Glomerular visceral epithelial cell (primary cell): Measurements from ENCODE around the gene PCDHA1.
"Not testable (repeated sequence)": the region's sequence is repeated elsewhere in the genome, so short reads cannot be mapped to it uniquely, and the experiment has no call there.

Experiments used
- DNase-seq: peaks from one replicate; pipeline ENCODE4 v3.0.0-alpha.2; 2016; ENCODE audit errors: extremely low spot score

Gene PCDHA1

DNA sequence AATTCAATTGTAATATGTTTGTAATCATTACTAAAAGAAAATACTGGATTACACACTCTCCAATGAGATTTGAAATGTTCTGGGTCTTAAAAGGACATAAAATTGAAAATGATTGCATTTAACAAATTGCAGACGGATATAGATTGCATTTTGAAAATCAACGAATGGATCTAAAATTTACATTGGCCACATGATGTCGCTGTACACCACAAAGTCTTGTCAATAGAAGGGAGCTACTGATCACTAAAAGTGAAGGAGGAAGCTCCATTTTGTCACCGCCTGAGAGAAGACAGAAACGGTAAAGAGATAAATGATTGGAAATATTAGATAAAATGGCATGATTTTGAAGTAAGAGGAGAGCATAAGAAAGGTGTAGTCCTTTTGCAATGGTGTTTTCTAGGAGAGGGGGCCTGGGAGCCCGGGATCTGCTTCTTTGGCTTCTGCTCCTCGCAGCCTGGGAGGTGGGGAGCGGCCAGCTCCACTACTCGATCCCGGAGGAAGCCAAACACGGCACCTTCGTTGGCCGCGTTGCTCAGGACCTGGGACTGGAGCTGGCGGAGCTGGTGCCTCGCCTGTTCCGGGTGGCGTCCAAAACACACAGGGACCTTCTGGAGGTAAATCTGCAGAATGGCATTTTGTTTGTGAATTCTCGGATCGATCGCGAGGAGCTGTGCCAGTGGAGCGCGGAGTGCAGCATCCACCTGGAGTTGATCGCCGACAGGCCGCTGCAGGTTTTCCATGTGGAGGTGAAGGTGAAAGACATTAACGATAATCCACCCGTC lies at the start of gene PCDHA1:
TSS of gene PCDHA1 (plus strand) at position 236 of the 782 bp plus-strand sequence.
- DNase-seq: no peak

DNA sequence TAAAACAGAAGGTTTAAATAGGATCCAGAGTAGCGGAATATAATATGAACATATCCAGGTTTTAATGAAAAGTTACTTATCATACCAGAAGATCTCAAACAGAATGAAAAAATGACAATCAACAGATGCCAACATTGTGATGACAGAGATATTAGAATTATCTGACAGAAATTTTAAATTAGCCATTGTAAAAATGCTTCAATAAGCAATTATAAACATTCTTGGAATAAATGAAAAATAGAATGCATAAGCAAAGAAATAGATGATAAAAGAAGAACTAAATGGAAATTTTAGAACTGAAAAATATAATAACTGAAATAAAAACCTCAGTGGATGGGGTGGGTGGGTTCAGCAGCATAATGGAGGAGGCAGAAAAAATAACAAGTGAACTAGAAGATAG lies 48.5 kb upstream of the PCDHA1 start:
- no peak for DNase-seq

DNA sequence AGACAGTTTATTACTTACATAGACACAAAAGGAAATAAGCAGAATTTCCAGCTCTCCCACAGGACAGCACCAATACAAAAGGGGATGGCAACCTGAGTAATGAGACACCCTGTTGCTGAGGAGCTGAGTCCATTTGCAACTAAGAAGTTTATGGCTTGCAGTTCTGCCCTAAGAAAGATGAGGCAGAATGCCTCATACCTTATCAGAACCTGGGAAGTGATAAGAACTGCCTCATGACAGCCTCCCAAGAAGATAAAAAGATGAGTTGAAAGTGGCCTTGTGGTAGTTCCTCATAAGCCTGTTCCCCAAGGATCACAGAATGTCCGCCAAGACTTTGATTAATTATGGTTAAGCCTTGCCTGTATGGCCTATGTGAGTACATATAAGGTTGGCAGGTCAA lies 44.0 kb upstream of the PCDHA1 start:
- no peak for DNase-seq

DNA sequence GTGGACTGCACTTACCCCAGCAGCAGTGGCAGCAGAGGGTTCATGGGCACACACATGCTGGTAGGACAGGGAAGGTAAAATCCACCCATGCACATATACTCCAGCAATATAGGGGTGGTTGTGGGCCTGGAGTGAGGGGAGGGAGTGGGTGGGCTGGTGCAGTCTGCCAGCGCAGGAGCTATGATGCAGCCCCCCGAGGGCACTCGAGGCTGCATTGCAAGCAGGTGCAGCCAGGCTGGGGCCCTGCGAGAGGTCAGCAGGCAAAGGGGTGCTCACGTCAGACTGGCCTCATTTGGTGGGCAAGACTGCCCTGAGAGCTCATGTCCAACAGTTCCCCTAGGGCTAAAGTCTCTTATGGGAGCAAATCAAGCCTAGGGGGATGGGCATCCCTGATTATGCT lies 32.4 kb upstream of the PCDHA1 start:
- DNase-seq: no peak

DNA sequence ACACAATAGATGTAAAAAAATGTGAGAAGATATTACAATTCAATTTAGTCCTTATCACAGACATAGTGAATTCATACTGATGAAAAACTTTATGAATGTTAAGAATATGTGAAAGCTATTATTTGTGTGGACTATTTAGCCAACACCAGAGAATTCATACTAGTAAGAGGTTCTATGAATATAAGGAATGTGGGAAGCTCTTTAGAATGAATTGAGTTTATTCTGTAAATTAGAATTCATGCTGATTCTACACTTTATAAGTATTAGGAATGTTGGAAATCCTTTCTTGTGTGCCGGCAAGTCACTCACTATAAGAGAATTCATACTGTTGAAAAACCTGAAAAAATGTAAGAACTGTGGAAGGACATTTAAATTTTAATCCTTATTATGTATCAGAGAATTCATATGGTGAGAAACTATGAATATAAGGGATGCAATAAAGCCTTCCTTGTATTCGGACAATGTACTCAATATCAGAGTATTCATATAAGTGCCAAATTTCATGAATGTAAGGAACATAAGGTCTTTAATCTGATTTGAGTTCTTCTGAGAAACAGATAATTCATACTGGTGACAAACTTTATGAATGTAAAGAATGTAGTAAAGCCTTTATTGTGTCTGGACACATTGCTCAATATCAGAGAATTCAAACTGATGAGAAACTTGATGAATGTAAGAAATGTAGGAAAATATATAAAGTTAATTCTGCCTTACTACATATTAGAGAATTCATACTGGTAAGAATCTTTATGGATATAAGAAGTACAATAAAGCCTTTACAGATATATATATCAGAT lies 21.6 kb upstream of the PCDHA1 start:
- no peak for DNase-seq

DNA sequence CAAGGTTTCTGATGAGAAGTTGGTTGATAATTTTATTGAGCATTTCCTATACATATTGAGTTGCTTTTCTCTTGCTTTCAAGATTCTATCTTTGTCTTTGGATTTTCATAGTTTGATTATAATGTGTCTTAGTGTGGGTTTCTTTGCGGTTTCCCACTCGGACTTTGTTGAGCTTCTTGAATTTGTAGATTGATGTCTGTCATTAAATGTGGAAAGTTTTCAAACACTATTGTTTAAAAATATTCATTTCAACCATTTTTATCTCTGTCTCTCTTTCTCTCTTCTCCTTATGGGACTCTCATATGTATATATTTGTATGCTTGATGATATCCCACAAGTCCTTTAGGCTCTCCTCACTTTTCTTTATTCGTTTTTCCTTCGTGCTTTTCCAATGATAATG lies 18.5 kb upstream of the PCDHA1 start:
- no peak for DNase-seq

DNA sequence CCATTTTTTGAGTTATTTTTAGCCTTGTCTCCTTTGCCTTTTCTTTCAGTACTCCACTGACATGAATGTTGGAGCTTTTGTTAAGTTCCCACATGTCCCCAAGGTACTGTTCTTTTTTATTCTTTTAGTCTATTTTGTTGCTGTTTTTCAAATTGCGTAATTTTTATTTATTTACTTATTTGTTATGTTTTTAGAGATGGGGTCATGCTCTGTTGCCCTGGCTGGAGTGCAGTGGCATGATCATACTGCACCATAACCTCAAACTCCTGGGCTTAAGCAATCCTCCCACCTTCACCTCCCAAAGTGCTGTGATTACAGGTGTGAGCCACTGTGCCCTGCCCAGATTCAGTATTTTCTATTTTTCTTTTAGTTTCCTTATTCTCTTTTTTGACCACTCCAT lies 5.4 kb upstream of the PCDHA1 start:
- DNase-seq: no peak

DNA sequence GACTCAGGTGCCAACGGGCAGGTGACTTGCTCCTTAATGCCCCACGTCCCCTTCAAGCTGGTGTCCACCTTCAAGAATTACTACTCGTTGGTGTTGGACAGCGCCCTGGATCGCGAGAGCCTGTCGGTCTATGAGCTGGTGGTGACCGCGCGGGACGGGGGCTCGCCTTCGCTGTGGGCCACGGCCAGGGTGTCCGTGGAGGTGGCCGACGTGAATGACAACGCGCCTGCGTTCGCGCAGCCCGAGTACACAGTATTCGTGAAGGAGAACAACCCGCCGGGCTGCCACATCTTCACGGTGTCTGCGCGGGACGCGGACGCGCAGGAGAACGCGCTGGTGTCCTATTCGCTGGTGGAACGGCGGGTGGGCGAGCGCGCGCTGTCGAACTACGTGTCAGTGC lies 1.5 kb downstream of the PCDHA1 start:
- not testable (repeated sequence) for DNase-seq

DNA sequence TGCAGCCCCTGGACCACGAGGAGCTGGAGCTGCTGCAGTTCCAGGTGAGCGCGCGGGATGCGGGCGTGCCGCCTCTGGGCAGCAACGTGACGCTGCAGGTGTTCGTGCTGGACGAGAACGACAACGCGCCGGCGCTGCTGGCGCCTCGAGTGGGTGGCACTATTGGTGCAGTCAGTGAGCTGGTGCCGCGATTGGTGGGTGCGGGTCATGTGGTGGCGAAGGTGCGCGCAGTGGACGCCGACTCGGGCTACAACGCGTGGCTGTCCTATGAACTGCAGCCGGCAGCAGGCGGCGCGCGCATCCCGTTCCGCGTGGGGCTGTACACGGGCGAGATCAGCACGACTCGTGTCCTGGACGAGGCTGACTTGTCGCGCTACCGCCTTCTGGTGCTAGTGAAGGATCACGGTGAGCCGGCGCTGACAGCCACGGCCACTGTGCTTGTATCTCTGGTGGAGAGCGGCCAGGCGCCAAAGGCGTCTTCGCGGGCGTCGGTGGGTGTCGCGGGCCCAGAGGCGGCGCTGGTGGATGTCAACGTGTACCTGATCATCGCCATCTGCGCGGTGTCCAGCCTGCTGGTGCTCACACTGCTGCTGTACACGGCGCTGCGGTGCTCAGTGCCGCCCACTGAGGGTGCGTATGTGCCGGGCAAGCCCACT lies 2.0 kb downstream of the PCDHA1 start:
- not testable (repeated sequence) for DNase-seq

DNA sequence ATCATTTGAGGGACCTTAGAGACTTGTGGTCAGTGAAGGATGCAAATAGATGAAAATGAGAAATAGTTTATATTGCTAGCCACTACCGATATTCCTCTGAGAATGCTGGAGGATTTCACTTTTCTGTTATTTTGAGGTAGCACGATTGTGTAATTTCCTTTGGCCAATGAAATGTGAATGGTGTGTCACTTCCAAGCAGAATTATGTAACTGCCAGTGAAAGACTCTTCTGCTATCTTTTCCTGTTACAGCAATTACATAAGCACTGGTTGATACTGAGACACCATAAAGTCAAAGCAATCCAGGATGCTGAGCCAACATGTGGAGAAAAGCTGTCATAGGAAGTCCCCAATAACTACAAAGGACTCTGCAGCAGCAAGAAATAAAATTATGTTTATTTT lies 5.1 kb downstream of the PCDHA1 start:
- DNase-seq: no peak

DNA sequence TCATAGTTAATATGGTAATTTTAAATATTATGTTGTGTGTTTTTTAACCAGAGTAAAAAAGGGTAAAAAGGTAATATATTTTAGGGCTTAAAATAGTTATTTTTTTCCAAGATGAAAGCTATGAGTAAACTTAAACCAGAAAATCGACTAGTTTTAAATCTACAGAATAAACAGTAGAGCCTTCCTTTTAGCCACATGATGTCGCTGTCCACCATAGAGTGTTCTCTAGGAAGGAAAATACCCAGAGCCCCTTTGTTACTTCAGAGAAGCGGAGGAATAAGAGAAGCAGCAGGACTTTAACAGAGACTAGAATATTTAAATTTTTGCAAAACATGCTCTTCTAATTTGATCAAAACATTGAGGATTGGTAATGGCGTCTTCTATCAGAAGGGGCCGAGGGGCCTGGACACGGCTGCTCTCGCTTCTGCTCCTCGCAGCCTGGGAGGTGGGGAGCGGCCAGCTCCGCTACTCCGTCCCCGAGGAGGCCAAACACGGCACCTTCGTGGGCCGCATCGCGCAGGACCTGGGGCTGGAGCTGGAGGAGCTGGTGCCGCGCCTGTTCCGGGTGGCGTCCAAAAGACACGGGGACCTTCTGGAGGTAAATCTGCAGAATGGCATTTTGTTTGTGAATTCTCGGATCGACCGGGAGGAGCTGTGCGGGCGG lies 8.8 kb downstream of the PCDHA1 start, which contains the start of gene PCDHA2:
TSS of gene PCDHA2 (plus strand) at position 258 of the 664 bp plus-strand sequence.
- no peak for DNase-seq

DNA sequence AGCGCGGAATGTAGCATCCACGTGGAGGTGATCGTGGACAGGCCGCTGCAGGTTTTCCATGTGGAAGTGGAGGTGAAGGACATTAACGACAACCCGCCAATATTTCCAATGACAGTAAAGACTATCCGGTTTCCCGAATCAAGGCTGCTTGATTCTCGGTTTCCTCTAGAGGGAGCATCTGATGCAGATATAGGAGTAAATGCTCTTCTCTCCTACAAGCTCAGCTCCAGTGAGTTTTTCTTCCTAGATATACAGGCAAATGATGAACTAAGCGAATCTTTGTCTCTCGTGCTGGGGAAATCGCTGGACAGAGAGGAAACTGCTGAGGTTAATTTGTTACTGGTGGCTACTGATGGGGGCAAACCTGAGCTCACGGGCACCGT lies 9.3 kb downstream of the PCDHA1 start:
- no peak for DNase-seq

DNA sequence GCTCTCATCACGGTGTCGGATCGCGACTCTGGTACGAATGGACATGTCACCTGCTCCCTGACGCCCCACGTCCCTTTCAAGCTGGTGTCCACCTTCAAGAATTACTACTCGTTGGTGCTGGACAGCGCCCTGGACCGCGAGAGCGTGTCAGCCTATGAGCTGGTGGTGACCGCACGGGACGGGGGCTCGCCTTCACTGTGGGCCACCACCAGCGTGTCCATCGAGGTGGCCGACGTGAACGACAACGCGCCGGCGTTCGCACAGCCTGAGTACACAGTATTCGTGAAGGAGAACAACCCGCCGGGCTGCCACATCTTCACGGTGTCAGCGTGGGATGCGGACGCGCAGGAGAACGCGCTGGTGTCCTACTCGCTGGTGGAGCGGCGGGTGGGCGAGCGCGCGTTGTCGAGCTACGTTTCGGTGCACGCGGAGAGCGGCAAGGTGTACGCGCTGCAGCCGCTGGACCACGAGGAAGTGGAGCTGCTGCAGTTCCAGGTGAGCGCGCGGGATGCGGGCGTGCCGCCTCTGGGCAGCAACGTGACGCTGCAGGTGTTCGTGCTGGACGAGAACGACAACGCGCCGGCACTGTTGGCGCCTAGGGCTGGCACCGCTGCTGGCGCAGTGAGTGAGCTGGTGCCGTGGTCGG lies 10.3 kb downstream of the PCDHA1 start:
- not testable (repeated sequence) for DNase-seq

DNA sequence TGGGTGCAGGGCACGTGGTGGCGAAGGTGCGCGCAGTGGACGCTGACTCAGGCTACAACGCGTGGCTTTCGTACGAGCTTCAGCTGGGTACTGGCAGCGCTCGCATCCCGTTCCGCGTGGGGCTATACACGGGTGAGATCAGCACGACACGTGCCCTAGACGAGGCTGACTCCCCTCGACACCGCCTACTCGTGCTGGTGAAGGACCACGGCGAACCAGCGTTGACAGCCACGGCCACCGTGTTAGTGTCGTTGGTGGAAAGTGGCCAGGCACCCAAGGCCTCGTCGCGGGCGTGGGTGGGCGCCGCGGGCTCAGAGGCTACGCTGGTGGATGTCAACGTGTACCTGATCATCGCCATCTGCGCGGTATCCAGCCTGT lies 10.8 kb downstream of the PCDHA1 start:
- DNase-seq: no peak

DNA sequence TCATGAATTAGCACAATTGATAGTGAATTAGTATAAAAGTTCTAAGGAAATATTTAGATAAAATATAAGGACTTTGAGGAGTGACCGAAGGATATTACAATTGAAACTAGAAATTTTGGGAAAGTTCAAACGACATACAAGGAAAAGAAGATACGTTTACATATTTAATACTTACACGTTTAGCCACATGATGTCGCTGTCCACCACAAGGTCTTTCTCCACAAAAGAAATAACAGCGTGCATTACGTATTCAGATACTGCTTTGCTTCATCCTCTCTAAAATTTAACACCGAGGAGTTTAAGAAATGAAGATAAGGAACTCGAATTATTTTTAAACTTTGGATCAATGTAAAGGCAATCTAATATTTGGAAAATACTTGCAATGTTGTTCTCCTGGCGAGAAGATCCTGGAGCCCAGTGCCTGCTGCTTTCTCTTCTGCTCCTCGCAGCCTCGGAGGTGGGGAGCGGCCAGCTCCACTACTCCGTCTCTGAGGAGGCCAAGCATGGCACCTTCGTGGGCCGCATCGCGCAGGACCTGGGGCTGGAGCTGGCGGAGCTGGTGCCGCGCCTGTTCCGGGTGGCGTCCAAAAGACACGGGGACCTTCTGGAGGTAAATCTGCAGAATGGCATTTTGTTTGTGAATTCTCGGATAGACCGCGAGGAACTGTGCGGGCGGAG lies 15.0 kb downstream of the PCDHA1 start, which contains the start of gene PCDHA3:
TSS of gene PCDHA3 (plus strand) at position 242 of the 678 bp plus-strand sequence.
- DNase-seq: no peak

DNA sequence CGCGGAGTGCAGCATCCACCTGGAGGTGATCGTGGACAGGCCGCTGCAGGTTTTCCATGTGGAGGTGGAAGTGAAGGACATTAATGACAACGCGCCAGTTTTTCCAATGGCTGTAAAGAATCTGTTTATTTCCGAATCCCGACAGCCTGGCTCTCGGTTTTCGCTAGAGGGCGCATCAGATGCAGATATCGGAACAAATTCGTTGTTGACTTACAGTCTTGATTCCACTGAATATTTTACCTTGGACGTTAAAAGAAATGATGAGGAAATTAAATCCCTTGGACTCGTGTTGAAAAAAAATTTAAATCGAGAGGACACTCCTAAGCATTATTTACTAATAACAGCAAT lies 15.5 kb downstream of the PCDHA1 start:
- no peak for DNase-seq

DNA sequence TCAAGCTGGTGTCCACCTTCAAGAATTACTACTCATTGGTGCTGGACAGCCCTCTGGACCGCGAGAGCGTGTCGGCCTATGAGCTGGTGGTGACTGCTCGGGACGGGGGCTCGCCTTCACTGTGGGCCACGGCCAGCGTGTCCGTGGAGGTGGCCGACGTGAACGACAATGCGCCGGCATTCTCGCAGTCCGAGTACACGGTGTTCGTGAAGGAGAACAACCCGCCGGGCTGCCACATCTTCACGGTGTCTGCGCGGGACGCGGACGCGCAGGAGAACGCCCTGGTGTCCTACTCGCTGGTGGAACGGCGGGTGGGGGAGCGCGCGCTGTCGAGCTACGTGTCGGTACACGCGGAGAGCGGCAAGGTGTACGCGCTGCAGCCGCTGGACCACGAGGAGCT lies 16.4 kb downstream of the PCDHA1 start:
- not testable (repeated sequence) for DNase-seq

DNA sequence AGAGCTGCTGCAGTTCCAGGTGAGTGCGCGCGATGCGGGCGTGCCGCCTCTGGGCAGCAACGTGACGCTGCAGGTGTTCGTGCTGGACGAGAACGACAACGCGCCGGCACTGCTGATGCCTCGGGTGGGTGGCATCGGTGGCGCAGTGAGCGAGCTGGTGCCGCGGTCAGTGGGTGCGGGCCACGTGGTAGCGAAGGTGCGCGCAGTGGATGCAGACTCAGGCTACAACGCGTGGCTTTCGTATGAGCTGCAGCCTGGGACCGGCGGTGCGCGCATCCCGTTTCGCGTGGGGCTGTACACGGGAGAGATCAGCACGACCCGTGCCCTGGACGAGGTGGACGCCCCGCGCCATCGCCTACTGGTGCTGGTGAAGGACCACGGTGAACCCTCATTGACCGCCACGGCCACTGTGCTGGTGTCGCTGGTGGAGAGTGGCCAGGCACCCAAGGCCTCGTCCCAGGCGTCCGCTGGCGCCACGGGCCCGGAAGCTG lies 16.9 kb downstream of the PCDHA1 start:
- DNase-seq: no peak

DNA sequence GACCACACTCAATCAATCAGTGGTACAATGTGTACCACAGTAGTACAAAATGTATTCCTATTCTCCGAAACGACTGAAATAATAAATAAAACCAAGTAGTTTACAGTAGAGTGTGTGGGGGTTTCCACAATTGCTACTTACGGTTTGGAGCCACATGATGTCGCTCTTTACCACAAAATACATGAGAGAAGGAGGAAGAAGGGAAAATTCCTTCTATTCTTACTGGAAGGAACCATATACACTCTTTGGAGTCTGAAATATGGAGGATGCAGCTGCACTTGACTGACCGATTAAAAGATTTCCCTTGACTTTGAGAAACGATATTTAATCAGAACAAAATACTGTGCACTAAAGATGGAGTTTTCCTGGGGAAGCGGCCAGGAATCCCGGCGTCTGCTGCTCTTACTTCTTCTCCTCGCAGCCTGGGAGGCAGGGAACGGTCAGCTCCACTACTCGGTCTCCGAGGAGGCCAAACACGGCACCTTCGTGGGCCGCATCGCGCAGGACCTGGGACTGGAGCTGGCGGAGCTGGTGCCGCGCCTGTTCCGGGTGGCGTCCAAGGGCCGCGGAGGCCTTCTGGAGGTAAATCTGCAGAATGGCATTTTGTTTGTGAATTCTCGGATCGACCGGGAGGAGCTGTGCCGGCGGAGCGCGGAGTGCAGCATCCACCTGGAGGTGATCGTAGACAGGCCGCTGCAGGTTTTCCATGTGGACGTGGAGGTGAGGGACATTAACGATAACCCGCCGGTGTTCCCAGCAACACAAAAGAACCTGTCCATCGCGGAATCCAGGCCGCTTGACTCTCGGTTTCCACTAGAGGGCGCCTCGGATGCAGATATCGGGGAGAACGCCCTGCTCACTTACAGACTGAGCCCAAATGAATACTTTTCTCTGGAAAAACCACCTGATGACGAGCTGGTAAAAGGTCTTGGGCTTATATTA lies 21.2 kb downstream of the PCDHA1 start, which contains the start of gene PCDHA4:
TSS of gene PCDHA4 (plus strand) at position 235 of the 942 bp plus-strand sequence.
- DNase-seq: peak; percentile 15
